Fibroblast of the conjunctiva (primary cell): ENCODE results near the gene KIF26B.

Experiments used
- DNase-seq: peaks from one replicate; pipeline ENCODE4 v3.0.0-alpha.2; 2010; ENCODE audit warnings: low read depth

The KIF26B gene

GRCh38 chr1:245241526-245242130 lies 86.8 kb downstream of the KIF26B start:
- DNase-seq: no peak

DNA sequence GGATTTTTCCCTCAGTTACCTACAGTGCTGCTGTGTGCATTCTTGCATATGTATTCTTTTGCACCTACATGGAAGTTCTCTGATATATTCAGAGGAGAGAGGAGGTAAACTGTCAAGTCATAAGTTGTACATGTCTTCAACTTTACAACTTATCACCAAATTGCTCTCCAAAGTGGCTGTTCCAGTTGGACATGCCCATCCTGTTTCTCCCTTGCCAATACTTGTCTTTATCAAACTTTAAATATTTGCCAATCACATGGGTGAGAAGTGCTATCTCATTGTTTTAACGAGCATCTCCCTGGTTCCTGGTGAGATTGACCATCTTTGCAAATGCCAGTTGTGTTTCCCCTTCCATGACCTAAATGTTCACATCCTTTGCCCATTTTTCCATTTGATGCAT lies 88.2 kb downstream of the KIF26B start:
- DNase-seq: no peak

DNA sequence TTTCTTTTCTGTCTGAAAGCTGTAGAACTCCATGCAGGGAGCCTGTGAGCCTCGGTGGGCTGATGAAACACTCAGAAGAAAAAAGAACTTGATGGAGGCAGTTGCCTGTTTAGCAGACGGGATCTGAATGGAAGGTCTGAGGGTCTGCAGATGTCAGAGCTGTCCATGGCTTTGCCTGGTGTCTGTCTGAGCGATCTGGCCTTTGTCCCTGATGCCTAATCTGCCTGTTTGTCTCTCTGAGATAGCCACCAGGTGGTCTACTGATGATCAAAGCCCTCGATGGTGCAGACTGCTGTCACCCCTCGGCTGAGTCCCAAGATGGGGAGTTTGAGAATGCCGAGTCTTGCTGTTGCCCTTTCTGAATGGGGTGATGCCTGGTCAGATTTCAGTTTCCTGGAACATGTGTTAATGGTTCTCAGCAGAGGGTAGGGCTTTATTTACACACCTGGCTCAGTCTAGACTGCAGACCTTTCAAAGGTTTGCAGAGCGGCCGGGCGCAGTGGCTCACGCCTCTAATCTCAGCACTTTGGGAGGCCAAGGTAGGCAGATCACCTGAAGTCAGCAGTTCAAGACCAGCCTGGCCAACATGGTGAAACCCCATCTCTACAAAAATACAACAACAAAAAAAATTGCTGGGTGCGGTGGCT lies 90.4 kb downstream of the KIF26B start:
- no peak for DNase-seq

DNA sequence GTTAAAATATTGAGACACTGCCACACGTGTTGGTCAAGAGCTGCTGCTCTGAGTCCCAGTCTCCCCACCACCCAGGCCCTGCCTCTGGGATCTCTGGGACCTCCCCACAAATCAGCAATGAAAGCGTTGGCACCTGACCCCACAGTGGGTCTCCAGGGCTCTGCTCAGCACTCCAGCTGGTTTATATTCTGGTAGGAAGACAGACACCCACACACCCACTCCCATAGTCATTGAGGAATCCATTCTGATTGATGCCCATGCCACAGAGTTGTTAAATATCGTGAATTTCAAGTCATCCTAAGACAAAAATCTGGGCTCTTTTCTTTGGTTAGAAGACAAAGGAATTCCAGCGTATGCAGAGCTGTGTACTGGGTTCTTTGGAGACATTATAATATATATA lies 91.6 kb downstream of the KIF26B start:
- DNase-seq: no peak

- DNase-seq: no peak
These were observed 92.6 kb downstream of the KIF26B start for GRCh38 chr1:245247356-245247755.

DNA sequence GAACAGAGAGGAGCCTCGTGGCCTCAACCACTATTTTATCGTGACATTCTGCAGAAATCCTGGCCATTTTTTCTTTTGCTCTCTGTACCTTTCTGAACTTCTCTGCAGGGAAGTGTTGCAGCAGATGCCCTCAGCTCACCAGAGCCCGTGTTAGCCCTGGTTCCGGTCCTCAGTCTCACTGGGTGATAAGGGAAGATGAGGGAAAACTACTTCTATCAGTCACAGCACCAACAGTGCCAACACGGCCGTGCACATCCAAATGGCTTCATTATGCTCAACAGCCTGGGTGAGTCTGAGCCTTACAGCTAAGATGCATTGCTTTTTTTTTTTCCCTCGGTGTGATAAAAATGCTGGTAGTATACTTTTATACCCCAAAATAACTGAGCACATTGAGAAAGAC lies 93.0 kb downstream of the KIF26B start:
- no peak for DNase-seq

DNA sequence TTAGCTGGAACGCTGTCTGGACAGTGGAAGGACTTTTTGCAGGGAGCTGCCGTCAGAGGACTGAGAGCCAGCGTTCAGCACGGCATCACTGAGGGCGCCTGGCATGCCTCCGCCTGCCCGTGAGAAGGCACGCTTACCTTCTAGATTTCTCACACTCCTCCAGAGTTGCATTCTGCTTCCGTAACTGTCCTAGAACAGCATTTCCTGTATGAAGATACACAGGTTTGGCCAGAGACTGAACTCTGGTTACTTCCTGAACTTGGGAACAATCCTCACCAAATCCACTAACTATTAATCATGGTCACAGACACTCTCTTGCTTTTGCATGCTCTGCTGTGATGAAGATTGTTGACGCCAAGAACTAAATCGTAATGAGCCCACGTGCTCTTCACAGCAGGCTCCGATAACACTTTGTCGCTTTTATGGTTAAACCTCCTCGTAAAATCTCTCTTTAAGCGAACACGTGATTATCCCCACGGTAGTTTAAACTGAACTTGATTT lies 93.5 kb downstream of the KIF26B start:
- DNase-seq: no peak

DNA sequence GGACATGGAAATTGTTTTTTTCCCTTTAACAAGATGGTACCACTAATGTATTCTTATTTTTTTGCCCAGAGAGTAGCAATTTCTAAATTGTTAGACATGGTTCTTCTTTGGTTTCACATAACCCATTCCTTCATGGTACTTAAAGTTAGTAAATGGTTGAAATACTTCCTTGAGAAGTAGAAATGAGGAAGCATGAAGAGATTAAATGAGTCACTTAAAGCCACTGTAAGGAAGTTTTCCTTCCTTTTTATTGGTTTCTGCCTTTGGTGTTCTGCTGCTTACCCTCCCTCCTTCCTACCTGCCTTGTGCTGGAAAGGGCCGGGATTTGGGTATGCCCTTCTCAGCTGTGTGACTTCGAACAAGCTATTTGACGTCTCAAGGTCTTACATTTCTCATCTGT lies 101.0 kb downstream of the KIF26B start:
- no peak for DNase-seq

DNA sequence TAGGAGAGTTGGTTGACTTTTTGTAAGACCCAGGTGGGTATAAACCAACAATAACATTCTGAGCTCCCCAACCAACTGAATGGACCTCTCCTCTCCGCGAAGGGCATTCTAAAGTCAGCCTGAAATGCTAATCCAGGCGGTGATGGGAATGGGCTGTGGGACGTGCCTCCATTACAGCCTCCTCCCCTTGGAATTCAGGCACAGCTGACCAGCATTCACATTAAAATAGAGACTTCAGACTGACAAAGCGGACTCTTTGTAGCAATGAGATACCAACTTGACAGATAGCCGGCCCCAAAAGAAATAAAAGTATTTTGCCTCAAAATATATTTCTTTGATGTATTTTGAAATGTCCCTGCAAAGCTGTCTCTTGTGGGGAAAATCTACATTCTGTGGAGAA lies 101.7 kb downstream of the KIF26B start:
- no peak for DNase-seq

- DNase-seq: no peak
These were observed 103.6 kb downstream of the KIF26B start for GRCh38 chr1:245258271-245258920.

GRCh38 chr1:245260110-245260882 lies 105.5 kb downstream of the KIF26B start:
- no peak for DNase-seq

DNA sequence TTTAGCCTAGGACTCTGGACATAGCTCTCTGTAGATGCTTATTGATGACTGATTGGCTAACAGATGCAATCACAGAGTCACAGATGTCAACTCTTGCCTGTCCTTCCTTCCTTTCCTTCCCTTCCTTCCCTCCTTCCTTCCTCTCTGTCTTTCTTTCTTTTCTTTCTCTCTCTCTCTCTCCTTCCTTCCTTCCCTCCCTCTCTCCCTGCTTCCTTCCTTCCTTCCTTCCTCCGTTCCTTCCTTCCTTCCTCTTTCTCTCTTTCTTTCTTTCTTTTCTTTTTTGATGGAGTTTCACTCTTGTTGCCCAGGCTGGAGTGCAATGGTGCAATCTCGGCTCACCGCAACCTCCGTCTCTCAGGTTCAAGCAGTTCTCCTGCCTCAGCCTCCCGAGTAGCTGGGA lies 106.1 kb downstream of the KIF26B start:
- no peak for DNase-seq

DNA sequence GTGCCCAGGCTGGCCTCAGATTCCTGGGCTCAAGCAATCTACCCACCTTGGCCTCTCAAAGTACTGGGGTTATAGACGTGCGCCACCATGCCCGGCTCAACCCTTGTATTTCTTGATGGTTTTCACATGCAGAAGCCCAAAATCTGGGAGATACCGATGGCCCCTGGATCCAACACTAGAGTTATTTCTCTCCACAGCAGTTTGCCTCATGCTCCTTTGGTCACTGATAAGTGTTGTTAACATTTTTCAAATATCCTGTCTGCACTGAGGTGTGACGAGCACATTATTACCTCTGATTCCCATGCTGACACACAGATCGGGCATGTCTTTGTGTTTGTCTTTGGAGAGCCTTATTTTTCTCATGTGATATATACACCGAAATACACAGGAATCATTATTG lies 107.0 kb downstream of the KIF26B start:
- DNase-seq: no peak

- DNase-seq: no peak
These were observed 108.8 kb downstream of the KIF26B start for GRCh38 chr1:245263529-245264095.

GRCh38 chr1:245264226-245264625 lies 109.4 kb downstream of the KIF26B start:
- DNase-seq: no peak

- no peak for DNase-seq
These were observed 111.3 kb downstream of the KIF26B start for GRCh38 chr1:245266105-245266504.

GRCh38 chr1:245270063-245270462 lies 115.3 kb downstream of the KIF26B start:
- no peak for DNase-seq

- no peak for DNase-seq
These were observed 116.2 kb downstream of the KIF26B start for GRCh38 chr1:245270972-245271371.

DNA sequence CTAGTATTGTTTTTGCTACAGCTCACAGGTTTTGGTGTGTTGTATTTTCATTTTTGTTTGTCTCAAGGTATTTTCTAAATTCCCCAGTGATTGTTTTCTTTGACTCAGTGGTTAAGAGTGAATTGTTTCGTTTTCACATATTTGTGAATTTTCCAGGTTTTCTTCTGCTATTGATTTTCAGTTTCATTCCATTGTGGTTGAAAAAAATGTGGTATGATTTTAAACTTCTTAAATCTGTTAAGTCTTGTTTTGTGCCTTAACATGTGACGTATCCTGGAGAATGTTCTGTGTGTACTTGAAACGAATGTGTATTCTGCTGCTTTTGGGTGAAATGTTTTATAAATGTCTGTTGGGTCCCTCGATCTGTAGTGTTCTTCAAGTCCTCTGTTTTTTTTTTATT lies 117.9 kb downstream of the KIF26B start:
- no peak for DNase-seq

GRCh38 chr1:245276445-245276844 lies 121.7 kb downstream of the KIF26B start:
- DNase-seq: no peak

- no peak for DNase-seq
These were observed 122.5 kb downstream of the KIF26B start for GRCh38 chr1:245277276-245277675.

- DNase-seq: no peak
These were observed 124.1 kb downstream of the KIF26B start for GRCh38 chr1:245278846-245279245.
